HCEC 1CT (cell line): ENCODE data around the gene ARMC5.
A peak's percentile ranks its signal among the peaks of the same experiment; 100 is the strongest.
"Not testable (repeated sequence)": the region's sequence is repeated elsewhere in the genome, so short reads cannot be mapped to it uniquely, and the experiment has no call there.

Experiments
- DNase-seq: peaks from one replicate; pipeline ENCODE4 v3.0.0-alpha.2; 2017

ARMC5 gene

GRCh38 chr16:31458844-31459686 is at the start of gene ARMC5:
ARMC5 (plus strand) TSS chr16:31459501; CDS start chr16:31459525, 24 bp downstream.
- DNase-seq: peak; percentile 99

GRCh38 chr16:31410082-31410481 is 49.2 kb upstream of the ARMC5 start:
- DNase-seq: no peak

- DNase-seq: no peak
Measured at GRCh38 chr16:31411024-31411844, 48.1 kb upstream of the ARMC5 start.

- DNase-seq: no peak
Measured at GRCh38 chr16:31412750-31413149, 46.6 kb upstream of the ARMC5 start.

GRCh38 chr16:31413381-31413780 is 45.9 kb upstream of the ARMC5 start:
- DNase-seq: no peak

GRCh38 chr16:31413943-31414342 is 45.4 kb upstream of the ARMC5 start:
- DNase-seq: no peak

- no peak for DNase-seq
Measured at GRCh38 chr16:31414706-31415105, 44.6 kb upstream of the ARMC5 start.

GRCh38 chr16:31416371-31416770 is 42.9 kb upstream of the ARMC5 start:
- DNase-seq: no peak

- not testable (repeated sequence) for DNase-seq
Measured at GRCh38 chr16:31417036-31417435, 42.3 kb upstream of the ARMC5 start.

- DNase-seq: no peak
Measured at GRCh38 chr16:31417916-31418315, 41.4 kb upstream of the ARMC5 start.

GRCh38 chr16:31420037-31420436 is 39.3 kb upstream of the ARMC5 start:
- DNase-seq: no peak

GRCh38 chr16:31421587-31421986 is 37.7 kb upstream of the ARMC5 start:
- DNase-seq: no peak

GRCh38 chr16:31423241-31423640 is 36.1 kb upstream of the ARMC5 start:
- no peak for DNase-seq

- DNase-seq: no peak
Measured at GRCh38 chr16:31423801-31424200, 35.5 kb upstream of the ARMC5 start.

GRCh38 chr16:31427441-31428278 is 31.6 kb upstream of the ARMC5 start:
- DNase-seq: no peak

- no peak for DNase-seq
Measured at GRCh38 chr16:31428279-31428597, 31.1 kb upstream of the ARMC5 start, which contains the start of gene COX6A2. COX6A2 (minus strand) TSS chr16:31428360; CDS start chr16:31428325, 35 bp downstream.

- no peak for DNase-seq
Measured at GRCh38 chr16:31428638-31429247, 30.6 kb upstream of the ARMC5 start.

- no peak for DNase-seq
Measured at GRCh38 chr16:31429314-31429713, 30.0 kb upstream of the ARMC5 start.

GRCh38 chr16:31429796-31430195 is 29.5 kb upstream of the ARMC5 start:
- no peak for DNase-seq

- no peak for DNase-seq
Measured at GRCh38 chr16:31430380-31431052, 28.8 kb upstream of the ARMC5 start.

GRCh38 chr16:31435341-31436220 is 23.7 kb upstream of the ARMC5 start:
- DNase-seq: no peak
